Adipocyte (in vitro differentiated cells): ENCODE measurements around the gene HECW1.

Experiments
- DNase-seq: peaks from one replicate; pipeline ENCODE4 v3.0.0-alpha.2; 2015; ENCODE audit warnings: low read depth
- H3K27me3 ChIP-seq: replicated peaks from 2 replicates; pipeline ENCODE4 v1.7.0; 2013; ENCODE audit warnings: mild to moderate bottlenecking, low read length, moderate library complexity; ENCODE audit not compliant: control insufficient read depth, insufficient read depth
- H3K36me3 ChIP-seq: 2 replicates; pipeline ENCODE4 v1.7.0; 2013; ENCODE audit warnings: low read length, mild to moderate bottlenecking, moderate library complexity; ENCODE audit not compliant: control insufficient read depth, insufficient read depth, severe bottlenecking
- H3K4me1 ChIP-seq: 2 replicates; pipeline ENCODE4 v1.7.0; 2013; ENCODE audit warnings: mild to moderate bottlenecking, low read length, moderate library complexity; ENCODE audit not compliant: control insufficient read depth, insufficient read depth
- H3K4me3 ChIP-seq: 2 replicates; pipeline ENCODE4 v1.7.0; 2013; ENCODE audit warnings: mild to moderate bottlenecking, low read length, moderate library complexity
- H3K9ac ChIP-seq: 2 replicates; pipeline ENCODE4 v1.7.0; 2013; ENCODE audit warnings: mild to moderate bottlenecking, low read length, moderate library complexity
- H3K9me3 ChIP-seq: 2 replicates; pipeline ENCODE4 v1.7.0; 2013; ENCODE audit warnings: mild to moderate bottlenecking, low read length, moderate library complexity; ENCODE audit not compliant: control insufficient read depth

HECW1 gene

DNA sequence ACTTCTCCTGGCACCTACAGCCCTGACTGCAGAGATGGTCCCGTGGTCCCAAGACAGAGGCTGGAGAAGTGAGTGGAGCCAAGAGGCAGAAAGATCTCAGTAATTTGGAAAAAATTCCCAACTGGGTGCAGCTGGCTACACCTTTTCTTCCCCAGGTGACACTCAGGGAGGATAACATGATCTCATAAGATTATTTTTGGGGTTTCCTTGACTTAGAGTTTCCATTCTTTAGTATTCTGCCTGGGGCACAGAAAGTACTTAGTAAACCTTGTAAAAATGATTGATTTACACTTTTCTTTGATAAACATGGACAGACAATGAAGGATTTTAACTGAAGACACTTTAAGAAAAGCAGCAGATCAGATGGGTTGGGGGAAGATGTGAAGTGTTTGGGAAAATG is 38.6 kb downstream of the HECW1 start:
- H3K9me3 ChIP-seq, result no peaks in the 10 kb centered on the region
- H3K4me3 ChIP-seq, result no peak overlapping the region
- no peaks in the 10 kb centered on the region for H3K4me1 ChIP-seq
- H3K36me3 ChIP-seq, result no peaks in the 10 kb centered on the region
- no peak for DNase-seq
- H3K9ac ChIP-seq, result no peak overlapping the region
- no peaks in the 10 kb centered on the region for H3K27me3 ChIP-seq

DNA sequence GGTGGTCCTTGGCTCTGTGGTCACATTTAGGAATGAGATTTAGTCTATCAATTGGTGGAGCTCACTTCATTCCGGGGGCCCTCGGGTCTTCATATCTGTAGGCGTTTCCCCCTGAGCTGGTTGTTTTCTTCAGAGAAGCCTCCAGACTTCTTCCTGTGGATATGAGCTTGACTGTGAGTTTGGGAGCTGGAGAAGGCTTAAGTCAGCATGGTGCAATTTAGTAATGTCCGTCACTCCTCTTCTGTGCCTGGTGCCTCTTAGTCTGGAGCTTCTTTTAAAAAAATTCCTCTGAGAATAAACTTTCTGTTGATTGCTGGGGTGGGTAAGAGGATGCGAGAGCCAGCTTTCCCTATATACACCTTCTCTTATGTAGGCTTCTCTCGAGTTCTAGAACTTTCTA is 40.2 kb downstream of the HECW1 start:
- no peak overlapping the region for H3K9ac ChIP-seq
- no peaks in the 10 kb centered on the region for H3K36me3 ChIP-seq
- no peak for DNase-seq
- H3K4me1 ChIP-seq, result no peaks in the 10 kb centered on the region
- no peaks in the 10 kb centered on the region for H3K9me3 ChIP-seq
- H3K27me3 ChIP-seq, result no peaks in the 10 kb centered on the region
- no peak overlapping the region for H3K4me3 ChIP-seq

DNA sequence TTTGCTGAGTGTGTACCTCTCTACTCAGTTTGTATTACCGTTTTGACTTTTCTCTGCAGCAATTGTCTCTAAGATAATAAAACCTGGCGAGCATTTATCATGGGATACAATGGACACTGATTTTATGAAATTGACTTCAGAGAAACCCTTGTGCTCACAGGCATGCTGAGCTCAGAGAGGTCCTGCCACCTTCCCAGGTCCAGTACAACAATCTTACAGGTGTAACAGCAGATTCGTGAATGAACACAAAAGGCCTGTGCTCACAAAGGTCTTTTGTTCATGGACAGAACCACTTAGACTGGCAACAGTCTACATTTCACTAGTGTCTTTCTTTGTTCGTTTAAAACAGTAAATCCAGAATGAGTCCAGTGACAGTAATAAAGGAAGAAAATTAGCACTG is 43.2 kb downstream of the HECW1 start:
- Histone ChIP-seq H3K36me3 (no peaks in the 10 kb centered on the region), H3K27me3 (no peaks in the 10 kb centered on the region), H3K9ac (no peak overlapping the region), H3K9me3 (no peaks in the 10 kb centered on the region), H3K4me3 (no peak overlapping the region), H3K4me1 (no peaks in the 10 kb centered on the region)
- DNase-seq, result no peak

- Histone ChIP-seq H3K36me3 (no peaks in the 10 kb centered on the region), H3K9me3 (no peaks in the 10 kb centered on the region), H3K4me1 (peaks cover 30% of the 10 kb centered on the region), H3K27me3 (no peaks in the 10 kb centered on the region), H3K4me3 (no peak overlapping the region), H3K9ac (peak overlapping the region; percentile 63)
- DNase-seq, result no peak
These were observed 51.4 kb downstream of the HECW1 start for GRCh38 chr7:43163885-43164284.

DNA sequence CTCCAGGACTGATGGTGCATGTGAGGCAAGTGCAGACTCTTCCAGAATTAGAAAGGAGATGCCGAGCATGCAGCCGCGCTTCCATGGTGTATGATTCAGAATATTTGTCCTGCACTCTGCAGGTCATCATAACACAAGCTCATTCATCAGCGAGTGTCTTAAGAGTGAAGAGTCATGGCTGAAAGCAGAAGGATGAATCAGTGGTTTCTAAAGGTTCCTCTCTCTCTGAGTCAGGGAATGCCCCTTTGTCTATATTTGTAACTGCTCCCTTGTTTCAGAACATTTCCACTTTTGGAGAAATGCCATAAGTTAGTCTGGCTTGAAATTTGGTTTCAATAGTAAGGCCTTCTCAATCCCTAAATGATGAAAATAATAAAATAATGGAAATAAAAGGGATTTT is 52.3 kb downstream of the HECW1 start:
- DNase-seq, result peak; percentile 85
- H3K27me3 ChIP-seq, result no peaks in the 10 kb centered on the region
- H3K4me3 ChIP-seq, result peak overlapping the region; percentile 55
- peak overlapping the region; percentile 63 for H3K9ac ChIP-seq
- no peaks in the 10 kb centered on the region for H3K9me3 ChIP-seq
- peaks cover 30% of the 10 kb centered on the region for H3K4me1 ChIP-seq
- H3K36me3 ChIP-seq, result no peaks in the 10 kb centered on the region

- H3K36me3 ChIP-seq, result no peaks in the 10 kb centered on the region
- no peaks in the 10 kb centered on the region for H3K27me3 ChIP-seq
- H3K4me3 ChIP-seq, result no peak overlapping the region
- DNase-seq, result no peak
- H3K9me3 ChIP-seq, result no peaks in the 10 kb centered on the region
- no peak overlapping the region for H3K9ac ChIP-seq
- peaks cover 30% of the 10 kb centered on the region for H3K4me1 ChIP-seq
These were observed 54.2 kb downstream of the HECW1 start for GRCh38 chr7:43166686-43167085.

DNA sequence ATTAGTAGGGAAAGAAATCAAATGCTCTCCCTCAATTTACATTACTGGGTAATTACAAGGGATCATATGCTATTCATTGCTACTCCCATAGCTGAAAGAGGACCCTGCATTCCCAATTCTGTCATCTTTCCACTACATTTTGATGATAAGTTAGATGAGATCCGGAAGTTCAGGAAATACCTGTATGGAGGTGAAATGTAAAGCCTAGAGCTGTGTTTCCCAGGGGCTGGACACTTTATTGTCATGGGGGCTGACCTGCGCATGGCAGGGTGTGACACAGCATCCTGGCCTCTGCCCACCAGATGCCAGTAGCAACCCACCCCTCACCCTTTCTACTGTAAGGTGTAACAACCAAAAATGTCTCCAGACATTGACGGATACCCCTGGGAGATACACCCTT is 56.6 kb downstream of the HECW1 start:
- Histone ChIP-seq H3K9me3 (no peaks in the 10 kb centered on the region), H3K27me3 (no peaks in the 10 kb centered on the region), H3K36me3 (no peaks in the 10 kb centered on the region), H3K4me1 (peaks cover 16% of the 10 kb centered on the region), H3K9ac (no peak overlapping the region), H3K4me3 (no peak overlapping the region)
- no peak for DNase-seq

DNA sequence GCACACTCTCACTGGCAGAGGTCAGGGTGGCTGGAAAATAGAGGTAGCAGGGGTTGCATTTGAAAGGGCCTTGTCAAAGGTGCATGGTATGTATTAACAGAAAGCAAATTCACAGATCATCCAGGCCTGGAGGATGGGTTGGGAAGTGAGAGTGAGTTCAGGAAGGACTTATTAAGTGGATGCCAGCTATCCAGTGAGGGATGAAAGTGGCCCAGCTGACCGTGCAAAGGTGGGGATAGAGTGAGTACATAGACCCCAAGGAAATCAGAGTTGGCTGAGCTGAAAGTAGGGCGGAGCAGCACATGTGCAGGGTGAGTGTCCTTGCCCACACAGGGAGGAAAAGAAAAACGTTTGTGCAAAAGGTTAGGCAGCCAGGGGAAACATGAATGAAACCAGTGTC is 58.1 kb downstream of the HECW1 start:
- DNase-seq, result no peak
- H3K9me3 ChIP-seq, result no peaks in the 10 kb centered on the region
- H3K36me3 ChIP-seq, result no peaks in the 10 kb centered on the region
- H3K4me1 ChIP-seq, result peaks cover 4% of the 10 kb centered on the region
- no peaks in the 10 kb centered on the region for H3K27me3 ChIP-seq
- no peak overlapping the region for H3K4me3 ChIP-seq
- no peak overlapping the region for H3K9ac ChIP-seq

DNA sequence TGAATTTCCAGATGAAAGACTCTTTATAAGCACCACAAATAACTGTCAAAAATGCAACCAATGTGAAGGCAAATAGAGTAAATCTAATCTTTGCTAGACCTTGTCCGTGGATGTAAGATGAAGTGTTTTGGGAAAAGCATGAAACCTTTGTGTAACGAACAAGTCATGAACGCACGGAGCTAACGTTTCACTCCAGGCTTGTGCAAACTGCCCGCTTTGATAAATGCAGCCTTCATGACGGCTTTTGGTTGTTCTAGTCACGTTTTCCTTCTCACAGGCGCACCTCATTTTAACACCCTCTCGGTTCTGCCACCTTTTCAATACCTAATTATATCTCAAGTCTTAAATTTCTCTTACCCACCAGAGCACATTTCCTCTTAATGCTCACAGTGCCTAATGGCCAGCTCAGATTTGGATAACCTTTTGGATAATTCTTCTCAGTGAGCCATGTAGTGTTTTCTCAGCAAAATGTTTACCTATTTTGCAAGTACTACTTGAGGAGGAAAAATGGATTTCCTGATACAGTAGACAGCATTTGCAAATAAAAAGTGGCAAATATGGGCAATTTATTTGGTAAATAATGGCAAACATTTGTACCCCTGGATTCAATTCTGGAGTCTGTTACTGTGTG is 63.2 kb downstream of the HECW1 start:
- no peaks in the 10 kb centered on the region for H3K9me3 ChIP-seq
- no peak overlapping the region for H3K4me3 ChIP-seq
- no peak for DNase-seq
- H3K36me3 ChIP-seq, result no peaks in the 10 kb centered on the region
- no peaks in the 10 kb centered on the region for H3K27me3 ChIP-seq
- H3K4me1 ChIP-seq, result no peaks in the 10 kb centered on the region
- H3K9ac ChIP-seq, result no peak overlapping the region

- DNase-seq, result no peak
- no peaks in the 10 kb centered on the region for H3K36me3 ChIP-seq
- H3K9me3 ChIP-seq, result no peaks in the 10 kb centered on the region
- no peak overlapping the region for H3K9ac ChIP-seq
- no peak overlapping the region for H3K4me3 ChIP-seq
- no peaks in the 10 kb centered on the region for H3K4me1 ChIP-seq
- no peaks in the 10 kb centered on the region for H3K27me3 ChIP-seq
These were observed 66.9 kb downstream of the HECW1 start for GRCh38 chr7:43179393-43179792.

- no peak overlapping the region for H3K4me3 ChIP-seq
- H3K9ac ChIP-seq, result no peak overlapping the region
- H3K36me3 ChIP-seq, result no peaks in the 10 kb centered on the region
- no peak for DNase-seq
- no peaks in the 10 kb centered on the region for H3K4me1 ChIP-seq
- no peaks in the 10 kb centered on the region for H3K9me3 ChIP-seq
- H3K27me3 ChIP-seq, result no peaks in the 10 kb centered on the region
These were observed 80.5 kb downstream of the HECW1 start for GRCh38 chr7:43192806-43193460.

GRCh38 chr7:43193893-43194292 is 81.4 kb downstream of the HECW1 start:
- Histone ChIP-seq H3K4me1 (no peaks in the 10 kb centered on the region), H3K9ac (no peak overlapping the region), H3K9me3 (no peaks in the 10 kb centered on the region), H3K36me3 (no peaks in the 10 kb centered on the region), H3K4me3 (no peak overlapping the region), H3K27me3 (no peaks in the 10 kb centered on the region)
- no peak for DNase-seq
